NCI-H1092 treated with DMSO at 0.1 percent for 48 hours (cell line): Measurements from ENCODE around the gene CNTN6.

ENCODE experiments used
- DNase-seq: peaks from one replicate; lab custom pipeline; 2025; lab: John Stamatoyannopoulos, UW

Gene CNTN6

GRCh38 chr3:1421577-1421976 lies 328.8 kb downstream of the CNTN6 start:
- no peak for DNase-seq

DNA sequence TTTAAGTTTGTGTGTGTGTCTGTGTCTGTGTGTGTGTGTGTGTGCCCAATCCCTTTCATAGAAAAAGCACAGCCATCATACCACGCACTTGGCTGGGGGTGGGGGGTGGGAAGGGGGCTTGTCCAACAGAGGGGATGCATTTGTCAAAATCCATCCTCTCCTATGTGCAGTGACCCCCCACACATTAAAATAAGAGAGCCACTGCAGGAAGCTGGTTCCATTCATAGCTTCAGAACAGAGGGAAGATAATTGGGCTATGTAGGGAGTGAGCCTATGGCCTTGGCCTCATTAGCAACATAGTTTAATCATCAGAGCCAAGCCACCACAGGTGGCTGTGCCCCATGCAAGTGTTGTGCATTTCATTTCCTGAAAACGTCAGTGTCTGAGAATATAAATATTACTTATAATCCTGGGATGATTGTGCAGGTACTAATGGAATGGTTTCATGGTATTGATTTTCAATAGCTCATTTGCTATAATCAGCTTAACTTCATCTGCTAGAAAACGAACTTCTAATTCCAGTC lies 330.8 kb downstream of the CNTN6 start:
- DNase-seq = no peak

DNA sequence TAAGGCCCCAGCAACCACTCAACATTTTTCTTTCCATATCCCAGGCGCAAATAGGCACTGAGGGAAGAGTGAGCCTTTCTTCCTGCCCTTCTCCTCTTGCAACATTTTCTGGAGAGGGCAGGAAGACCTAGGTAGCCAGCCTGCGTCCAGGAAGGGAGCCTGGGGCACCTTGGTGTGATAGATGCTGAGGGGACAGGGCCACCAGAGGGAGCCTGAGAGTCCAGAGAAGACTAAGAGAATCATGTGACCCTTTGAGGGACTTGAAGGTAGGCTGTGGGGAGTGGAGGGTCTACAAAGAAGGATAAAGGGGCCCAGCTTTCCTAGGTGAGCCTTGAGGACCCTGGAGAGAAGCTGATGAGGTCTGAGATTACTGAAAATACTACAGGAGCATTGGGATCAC lies 346.6 kb downstream of the CNTN6 start:
- no peak for DNase-seq

DNA sequence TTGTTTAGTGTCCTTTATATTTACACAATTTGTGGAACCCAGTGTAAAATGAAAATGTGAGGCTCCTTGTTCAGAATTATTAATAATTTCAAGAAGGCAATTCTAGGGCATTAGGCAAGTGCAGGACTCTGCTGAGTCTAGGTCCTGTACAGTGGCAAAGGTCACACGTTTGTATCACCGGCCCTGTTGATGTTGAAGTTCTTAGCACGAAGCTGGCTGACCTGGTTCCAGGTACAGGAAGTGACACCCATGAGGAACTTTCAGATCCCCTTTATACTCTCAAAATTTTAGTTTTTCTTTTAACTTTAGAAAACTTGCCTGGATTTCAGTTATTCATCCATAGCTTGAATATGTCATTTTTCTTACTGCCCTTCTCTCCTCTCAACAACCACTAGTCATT lies 349.4 kb downstream of the CNTN6 start:
- no peak for DNase-seq

DNA sequence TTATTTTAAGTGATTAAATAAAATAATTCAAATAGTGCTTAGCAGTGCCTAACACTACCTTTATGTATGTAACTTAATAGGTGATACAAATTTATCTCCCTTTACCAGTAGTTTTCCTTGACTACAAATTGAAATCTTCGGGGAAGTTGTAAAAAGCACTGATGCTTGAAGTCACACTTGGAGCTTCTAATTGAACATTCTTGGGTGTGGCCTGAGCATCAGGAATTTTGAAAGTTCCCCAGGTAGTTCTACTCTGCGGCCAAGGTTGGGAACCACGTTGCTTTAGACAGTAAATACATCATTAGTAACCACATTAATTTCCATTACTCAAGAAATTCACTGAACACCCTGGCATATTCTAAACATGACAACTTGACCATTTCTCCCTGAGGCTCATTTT lies 351.4 kb downstream of the CNTN6 start:
- no peak for DNase-seq

- DNase-seq = no peak
These were observed 353.7 kb downstream of the CNTN6 start for GRCh38 chr3:1446531-1446930.

DNA sequence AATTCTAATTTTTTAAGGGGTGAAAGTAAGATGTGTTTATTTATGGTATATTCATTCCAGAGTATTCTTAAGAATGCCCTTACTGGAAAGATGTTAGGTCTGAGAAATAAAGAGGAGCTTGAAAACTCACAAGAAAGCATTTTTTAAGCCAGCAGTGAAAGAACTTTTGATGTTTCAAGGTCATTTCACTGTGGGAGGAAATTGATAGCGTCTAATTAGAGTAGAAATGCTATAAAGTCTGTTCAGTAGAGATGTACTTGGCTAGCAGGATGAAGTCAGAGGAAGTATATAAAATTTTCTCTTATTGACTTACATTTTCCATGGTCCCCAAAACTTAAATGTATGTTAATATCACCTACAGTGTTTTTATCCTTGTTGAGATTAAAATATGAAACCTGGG lies 354.6 kb downstream of the CNTN6 start:
- DNase-seq = no peak

DNA sequence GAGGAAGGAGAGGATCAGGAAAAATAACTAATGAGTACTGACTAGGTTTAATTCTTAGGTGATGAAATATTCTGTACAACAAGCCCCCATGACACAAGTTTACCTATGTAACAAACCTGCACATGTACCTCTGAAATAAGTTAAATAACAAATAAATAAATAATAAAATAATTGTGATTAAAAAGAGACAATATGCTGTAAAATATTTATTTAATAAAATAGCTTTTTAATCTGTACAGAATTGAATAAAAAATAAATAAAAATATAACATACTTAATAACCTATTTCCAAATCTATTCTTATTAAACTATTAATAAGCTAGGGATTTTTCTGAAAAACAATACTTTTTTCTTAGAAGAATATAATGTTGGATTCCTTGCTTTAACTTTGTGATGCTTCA lies 355.6 kb downstream of the CNTN6 start:
- DNase-seq = no peak
